ENCODE measurements around the gene ZSCAN5A.
A peak's percentile ranks its signal among the peaks of the same experiment; 100 is the strongest.
"Not testable (repeated sequence)": the region's sequence is repeated elsewhere in the genome, so short reads cannot be mapped to it uniquely, and the experiment has no call there.

ZSCAN5A gene

GRCh38 chr19:56269348-56269747 is 45.3 kb downstream of the ZSCAN5A start:
- DNase-seq, result no peak

GRCh38 chr19:56266051-56266450 is 48.6 kb downstream of the ZSCAN5A start:
- DNase-seq, result no peak

DNA sequence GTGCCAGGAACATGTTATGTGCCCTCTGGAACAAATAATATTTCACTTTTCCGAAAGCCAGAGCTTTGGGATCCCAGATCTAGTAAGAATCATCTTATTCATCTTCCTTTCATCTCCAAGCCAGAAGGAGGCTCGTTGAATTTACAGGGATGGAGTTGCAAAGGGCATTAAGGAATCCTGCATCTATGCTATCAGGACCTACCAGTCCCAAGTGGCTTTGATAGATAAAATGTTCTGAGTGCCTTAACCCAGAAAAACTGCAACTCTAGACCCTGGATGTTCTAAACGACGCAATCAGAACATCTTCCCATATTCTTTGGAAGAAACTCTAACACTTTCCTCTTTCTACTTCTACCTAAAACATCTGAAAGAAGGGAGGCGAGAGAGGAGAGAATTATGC is 51.3 kb downstream of the ZSCAN5A start:
- no peak for DNase-seq

- DNase-seq, result not testable (repeated sequence)
Observed at GRCh38 chr19:56261932-56262331, 52.7 kb downstream of the ZSCAN5A start.

DNA sequence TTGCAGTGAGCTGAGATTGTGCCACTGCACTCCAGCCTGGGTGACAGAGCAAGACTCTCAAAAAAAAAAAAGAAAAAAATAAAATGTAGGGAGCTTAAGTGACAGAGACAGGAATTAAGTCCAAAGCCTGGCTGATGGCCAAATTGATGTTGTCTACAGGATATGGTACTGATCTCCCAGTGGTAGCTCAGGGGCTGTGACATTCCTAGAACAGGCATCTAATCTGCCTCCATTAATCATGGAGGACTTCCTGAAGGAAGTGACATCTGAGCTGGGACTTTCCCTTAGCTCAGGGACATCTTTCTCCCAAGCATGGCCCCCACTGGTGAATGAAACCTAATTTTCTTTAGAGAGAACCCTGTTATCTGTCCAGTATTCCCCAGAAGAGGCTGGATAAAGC is 53.5 kb downstream of the ZSCAN5A start:
- no peak for DNase-seq

GRCh38 chr19:56258272-56258671 is 56.4 kb downstream of the ZSCAN5A start:
- no peak for DNase-seq

DNA sequence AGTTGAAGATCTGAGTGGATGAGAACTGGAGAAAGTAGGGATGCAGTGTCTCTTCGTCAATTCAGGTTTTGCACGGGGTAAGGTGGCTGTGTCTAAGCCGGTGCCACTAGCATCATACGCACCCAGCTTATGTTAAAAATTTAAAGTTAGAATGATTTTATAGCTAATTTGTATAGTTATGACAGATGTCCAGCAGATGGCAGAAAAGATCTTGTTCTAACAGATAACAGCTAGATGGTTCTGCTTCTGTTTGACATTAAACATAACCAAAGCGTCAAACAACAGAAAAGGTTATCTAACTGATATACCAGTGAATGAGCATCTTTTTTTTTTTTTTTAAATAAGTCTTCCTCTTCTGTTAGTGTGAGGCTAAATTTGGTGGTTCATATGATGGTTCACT is 60.9 kb downstream of the ZSCAN5A start:
- DNase-seq, result no peak

DNA sequence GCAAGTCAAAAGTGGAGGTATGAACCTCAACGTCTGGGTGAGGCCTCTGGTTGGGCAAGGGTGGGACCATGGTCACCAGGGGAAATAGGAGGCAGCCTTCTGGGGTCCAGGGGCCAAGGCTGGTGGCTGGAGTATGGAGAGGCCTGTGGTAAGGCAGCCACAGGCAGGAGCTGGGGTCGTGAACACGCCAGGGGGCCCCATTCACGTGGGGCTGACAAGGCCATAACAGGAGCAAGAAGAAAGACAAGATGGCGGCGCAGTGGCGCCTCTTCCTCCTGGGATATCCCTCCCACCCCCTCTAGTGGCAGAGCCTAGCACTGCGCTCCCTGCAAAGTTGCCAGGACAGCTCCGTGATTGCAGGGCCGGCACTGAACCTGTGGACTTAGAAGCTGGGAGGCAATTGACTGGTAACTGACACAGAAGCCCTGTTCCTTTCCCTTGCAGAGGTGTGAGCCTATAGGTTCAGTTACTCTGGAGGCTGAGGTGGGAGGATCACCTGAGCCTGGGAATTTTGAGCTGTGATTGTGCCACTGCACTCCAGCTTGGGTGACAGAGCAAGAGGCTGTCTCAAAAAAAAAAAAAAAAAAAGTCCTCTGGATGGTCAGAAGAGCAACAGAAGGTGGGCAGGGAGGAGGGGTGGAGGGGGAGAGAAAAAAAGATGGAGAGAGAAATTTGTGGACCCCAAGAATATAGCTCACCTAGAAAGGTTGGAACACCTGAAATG is 61.8 kb downstream of the ZSCAN5A start:
- DNase-seq, result peak; percentile 90

DNA sequence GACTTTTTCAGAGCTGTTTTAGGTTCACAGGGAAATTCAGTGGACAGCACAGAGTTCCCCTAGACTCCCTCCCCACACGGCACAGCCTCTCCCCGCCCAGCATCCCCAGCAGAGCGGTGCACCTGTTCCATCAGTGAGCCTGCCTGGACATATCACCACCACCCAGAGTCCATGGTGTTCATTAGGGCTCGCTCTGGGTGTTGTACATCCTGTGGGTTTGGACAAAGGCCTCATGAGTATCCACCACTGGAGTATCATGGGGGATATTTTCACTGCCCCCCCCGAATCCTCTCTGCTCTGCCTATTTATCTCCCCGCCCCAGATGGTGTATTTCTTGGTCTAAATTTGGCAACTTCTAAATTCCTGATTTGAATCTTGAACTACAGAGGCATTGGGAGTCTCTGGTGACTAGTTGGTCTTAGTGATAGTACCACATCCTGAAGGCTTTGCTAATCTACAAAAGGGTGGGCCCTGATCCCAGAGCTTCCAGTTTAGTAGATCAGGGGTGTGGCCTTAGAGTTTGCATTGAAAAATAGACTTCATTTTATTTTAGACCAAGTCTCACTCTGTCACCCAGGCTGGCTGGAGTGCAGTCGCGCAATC is 65.8 kb downstream of the ZSCAN5A start:
- DNase-seq, result not testable (repeated sequence)

- not testable (repeated sequence) for DNase-seq
Observed at GRCh38 chr19:56245764-56246163, 68.9 kb downstream of the ZSCAN5A start.

DNA sequence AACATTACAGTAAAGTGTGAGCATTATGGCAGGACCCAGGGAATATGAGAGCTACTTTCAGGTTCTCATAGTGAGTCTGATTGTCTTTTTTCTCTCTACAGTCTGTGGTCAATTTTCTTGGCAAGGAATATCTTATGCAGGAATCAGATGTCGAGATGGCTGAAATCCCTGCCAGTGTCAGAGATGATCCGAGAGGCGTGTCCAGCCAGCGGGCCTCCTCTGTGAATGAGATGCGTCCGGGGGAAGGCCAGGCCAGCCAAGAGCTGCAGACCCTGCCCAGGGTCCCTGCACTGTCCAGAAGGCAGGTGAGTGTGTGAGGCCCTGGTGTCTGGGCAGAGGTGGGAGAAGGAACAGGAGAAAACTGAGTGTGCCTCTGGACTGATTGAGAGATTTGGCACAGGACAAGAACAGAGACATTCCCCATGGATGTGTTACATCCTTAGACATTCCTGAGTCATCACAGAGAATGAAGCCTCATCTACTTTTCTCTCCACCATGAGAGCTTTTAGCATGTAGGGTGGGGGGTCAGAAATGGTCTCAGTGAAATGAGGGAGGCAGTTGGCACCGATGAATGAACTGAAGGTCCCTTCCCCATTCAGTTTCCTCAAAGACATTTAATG is 69.4 kb downstream of the ZSCAN5A start:
- no peak for DNase-seq

DNA sequence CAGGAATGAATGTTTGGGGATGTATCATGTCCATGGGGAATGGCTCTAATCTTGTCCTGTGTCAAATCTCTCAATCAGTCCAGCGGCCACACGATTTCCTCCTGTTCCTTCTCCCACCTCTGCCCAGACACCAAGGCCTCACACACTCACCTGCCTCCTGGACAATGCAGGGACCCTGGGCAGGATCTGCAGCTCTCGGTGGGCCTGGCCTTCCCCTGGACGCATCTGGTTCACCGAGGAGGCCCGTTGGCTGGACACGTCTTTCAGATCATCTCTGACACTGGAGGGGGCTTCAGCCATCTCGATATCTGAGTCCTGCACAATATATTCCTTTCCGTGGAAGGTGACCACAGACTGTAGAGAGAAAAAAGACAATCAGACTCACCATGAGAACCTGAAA is 91.2 kb downstream of the ZSCAN5A start:
- no peak for DNase-seq

DNA sequence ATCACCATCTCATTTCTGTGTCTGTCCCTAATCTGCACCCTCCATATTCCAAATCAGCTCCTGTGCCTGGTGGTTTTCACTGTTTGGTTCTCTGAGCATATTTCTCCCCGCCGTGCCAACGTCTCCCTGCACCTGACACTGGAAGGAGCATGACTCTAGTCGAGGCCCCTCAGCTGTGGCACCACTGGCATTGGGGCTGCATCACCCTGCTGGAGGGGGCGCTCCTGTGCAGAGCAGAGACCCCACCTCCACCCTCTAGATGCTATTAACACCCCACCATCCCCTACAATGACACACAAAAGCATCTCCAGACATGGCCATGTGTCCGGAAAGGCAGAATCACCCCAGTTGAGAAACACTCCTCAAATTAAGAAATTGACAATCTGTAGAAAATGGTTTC is 91.7 kb downstream of the ZSCAN5A start:
- DNase-seq, result no peak

DNA sequence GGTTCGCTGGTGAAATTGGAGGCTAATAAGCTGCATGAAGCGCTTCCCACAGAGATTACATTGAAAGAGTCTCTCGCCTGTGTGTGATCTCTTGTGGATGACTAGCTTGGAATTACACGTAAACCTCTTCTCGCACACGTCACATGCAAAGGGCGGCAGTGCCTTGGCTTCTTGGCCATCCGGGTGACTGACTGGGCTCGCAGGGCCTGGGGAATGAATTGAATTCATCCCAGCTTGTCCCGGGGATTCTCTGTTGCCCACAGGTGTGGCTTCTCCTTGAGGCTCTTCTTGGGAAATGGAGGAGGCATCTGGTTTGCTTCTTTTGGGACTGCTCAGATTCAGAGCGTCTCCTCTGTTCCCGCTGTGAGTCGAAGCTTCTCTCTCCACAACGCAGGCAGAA is 92.8 kb downstream of the ZSCAN5A start:
- DNase-seq, result no peak

DNA sequence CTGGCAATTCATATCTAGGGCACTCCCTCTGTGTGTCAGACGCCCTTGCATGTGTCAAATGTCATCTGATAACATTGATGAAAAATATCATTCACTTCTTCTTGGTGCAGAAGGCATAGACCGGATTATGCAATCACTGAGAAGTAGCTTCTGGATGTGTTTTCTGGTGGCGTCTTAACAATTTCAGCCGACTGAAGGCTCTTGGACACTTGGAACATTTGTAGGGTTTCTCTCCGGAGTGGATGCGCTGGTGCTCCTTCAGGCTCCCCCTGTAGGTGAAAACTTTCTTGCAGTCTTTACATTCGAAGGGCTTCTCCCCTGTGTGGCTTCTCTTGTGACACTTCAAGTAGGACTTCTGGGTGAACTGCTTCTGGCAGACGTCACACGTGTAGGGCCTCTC is 93.2 kb downstream of the ZSCAN5A start:
- not testable (repeated sequence) for DNase-seq

DNA sequence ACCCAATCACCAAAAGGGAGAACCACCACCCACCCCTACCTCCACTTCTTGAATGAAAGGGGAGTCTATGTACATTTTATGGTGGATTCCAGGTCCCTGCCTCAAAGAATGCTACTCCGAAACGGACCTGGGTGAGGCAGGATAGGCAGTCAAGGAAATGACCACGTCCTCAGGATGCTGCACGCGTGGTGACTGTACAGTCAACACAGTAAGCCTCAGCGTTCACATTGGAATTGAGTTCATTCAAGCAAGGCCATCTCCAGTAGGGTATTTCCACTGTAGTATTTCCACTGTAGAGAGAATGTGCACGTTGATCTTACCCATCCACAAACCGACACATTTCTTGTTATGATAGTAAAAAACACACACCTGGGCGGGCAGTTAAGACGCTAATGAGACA is 95.7 kb downstream of the ZSCAN5A start:
- no peak for DNase-seq

GRCh38 chr19:56217039-56217949 is 97.3 kb downstream of the ZSCAN5A start:
- no peak for DNase-seq

- DNase-seq, result no peak
Observed at GRCh38 chr19:56211718-56212117, 102.9 kb downstream of the ZSCAN5A start.

DNA sequence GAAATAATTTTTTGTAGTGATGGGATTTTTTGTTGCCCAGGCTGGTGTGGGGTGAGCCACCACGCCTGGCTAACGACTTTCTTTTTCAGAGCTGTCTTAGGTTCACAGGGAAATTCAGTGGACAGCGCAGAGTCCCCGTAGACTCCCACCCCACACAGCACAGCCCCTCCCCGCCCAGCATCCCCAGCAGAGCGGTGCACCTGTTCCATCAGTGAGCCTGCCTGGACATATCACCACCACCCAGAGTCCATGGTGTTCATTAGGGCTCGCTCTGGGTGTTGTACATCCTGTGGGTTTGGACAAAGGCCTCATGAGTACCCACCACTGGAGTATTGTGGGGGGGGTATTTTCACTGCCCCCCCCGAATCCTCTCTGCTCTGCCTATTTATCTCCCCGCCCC is 104.6 kb downstream of the ZSCAN5A start:
- DNase-seq, result not testable (repeated sequence)

DNA sequence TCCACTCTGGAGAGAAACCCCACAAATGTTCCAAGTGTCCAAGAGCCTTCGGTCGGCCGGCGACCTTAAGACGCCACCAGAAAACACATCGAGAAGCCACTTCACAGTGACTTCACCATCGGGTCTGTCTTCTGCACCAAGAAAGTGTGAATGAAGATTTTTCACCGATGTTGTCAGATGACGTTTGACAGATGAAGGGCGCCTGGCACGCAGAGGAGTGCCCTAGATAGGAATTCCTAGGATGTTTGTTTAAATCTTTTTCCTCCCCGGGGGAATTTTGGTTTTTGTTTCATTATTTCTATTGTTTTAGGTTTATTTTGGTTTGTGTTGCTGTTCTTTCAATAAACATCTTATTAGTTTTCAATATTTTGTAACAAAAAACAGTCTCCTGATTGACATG is 105.5 kb downstream of the ZSCAN5A start:
- DNase-seq, result no peak

DNA sequence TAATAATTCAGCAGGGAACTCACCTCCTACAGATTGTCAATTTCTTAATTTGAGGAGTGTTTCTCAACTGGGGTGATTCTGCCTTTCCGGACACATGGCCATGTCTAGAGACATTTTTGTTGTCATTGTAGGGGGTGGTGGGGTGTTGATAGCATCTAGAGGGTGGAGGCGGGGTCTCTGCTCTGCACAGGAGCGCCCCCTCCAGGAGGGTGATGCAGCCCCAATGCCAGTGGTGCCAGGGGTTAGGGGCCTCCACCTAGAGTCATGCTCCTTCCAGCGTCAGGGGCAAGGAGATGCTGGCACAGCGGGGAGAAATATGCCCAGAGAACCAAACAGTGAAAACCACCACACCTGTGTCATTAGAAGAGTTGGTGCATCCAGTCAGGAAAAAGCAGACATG is 107.1 kb downstream of the ZSCAN5A start:
- DNase-seq, result not testable (repeated sequence)

GRCh38 chr19:56201973-56202372 is 112.7 kb downstream of the ZSCAN5A start, which contains the start of gene ZSCAN5C:
Gene ZSCAN5C, plus strand, starts transcription at chr19:56202273. Its CDS starts 3,641 bp downstream, at chr19:56205914.
- DNase-seq, result no peak

DNA sequence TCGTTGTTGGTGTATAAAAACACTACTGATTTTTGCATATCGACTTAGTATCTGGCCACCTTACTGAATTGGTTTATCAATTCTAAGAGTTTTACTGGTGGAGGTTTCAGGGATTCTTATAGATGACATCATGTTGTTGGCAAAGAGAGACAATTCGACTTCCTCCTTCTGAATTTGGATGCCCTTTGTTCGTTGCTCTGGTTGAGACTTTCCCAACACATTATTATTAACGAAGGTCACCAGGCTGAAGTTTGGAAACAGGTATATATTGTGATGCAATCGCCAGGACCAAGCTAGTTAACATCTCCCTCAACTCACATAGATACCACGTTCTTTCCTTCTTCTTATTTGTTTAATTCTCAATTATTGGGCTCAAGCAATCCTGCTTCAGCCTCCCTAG is 115.0 kb downstream of the ZSCAN5A start:
- DNase-seq, result no peak
